Fibroblast of upper back skin (primary cell): ENCODE measurements around the gene ADGRD2.
A peak's percentile ranks its signal among the peaks of the same experiment; 100 is the strongest.
"Not testable (repeated sequence)": the region's sequence is repeated elsewhere in the genome, so short reads cannot be mapped to it uniquely, and the experiment has no call there.

ENCODE experiments used
- DNase-seq: peaks from one replicate; pipeline ENCODE4 v3.0.0-alpha.2; 2013

ADGRD2 gene

GRCh38 chr9:124450241-124450924 is at the start of gene ADGRD2:
Gene ADGRD2, plus strand, starts transcription at chr9:124450451. Its CDS starts 1,216 bp downstream, at chr9:124451667.
- peak; percentile 16 for DNase-seq

- no peak for DNase-seq
Observed at GRCh38 chr9:124403246-124403645, 47.0 kb upstream of the ADGRD2 start.

- DNase-seq = no peak
Observed at GRCh38 chr9:124409410-124409809, 40.8 kb upstream of the ADGRD2 start.

DNA sequence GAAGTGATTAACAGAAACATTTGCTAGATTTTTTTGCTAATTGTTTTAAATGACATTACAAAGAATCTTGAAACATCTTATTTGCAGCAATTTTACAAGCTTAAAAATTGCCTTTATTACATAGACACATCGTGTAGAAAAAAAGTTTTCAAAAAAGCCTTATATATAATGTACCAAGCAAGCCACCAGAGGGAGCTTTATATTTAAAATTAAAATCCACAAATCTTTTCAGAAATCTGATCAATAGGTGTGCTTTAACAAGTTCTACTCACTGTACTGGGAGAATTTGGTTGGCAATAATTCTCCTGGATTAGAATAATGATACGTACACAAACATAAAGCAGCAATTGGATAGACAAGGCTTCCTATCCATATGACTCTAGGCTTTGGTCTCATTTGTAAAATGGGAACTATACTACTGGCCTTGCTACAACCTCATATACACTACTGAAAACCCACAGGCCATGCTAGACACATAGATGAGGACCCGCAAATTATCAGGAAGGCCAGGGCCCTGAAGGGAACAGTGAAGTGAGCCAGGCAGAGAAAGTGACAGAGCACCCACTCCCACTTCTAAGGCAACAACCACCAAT is 39.8 kb upstream of the ADGRD2 start:
- DNase-seq = no peak

- peak; percentile 52 for DNase-seq
Observed at GRCh38 chr9:124411514-124412227, 38.6 kb upstream of the ADGRD2 start.

DNA sequence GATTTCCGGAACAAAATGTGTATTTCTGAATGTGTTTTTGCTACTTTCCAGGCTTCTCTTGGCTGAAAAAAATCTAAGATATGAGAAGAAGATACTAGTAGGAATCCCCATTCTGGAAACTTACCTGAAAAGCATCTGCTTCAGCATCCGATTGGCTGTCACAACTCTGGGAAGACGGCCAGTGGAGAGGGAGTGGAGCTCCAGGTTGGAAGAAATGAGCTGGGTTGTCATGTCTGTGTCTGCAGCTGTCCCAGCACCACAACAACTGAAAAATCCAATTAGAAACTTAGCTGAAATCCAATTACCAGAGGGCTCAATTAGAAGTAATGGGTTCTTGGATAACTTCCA is 38.0 kb upstream of the ADGRD2 start:
- DNase-seq = no peak

- no peak for DNase-seq
Observed at GRCh38 chr9:124414612-124415011, 35.6 kb upstream of the ADGRD2 start.

DNA sequence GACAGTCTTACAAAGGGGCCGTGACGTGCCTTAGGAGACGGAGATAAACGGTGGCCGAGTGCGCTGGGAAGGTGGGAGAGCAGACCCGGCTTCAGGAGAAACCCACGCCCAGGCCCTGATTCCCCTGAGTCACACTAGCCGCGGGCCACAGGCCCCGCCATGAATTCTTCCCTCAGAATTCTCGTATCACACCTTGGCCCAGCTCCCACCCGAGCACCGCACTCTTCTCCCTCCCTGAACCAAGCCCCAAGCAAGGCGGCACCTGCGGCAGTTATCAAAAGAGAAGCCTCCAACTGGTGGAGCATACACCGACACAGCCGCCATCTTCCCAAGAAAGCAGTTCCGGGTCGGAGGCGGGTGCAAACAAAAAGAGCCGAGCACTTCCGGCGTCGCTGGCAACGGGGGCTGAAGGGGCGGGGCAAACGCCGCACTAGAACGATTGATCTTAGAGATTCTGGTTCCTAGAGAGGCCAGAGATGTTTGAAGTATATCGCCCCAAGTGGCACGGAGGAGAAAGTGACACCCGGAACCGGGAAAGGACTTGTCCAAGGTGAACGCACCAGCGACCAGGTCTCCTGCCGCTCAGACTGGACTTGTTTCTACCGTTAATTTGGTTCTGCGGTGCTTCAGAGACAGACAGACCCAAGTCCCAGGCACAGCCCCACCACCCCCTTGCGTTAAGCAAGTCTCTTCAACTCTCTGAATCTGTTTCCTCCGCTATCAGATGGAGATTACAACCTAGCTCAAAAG is 35.0 kb upstream of the ADGRD2 start, which contains the start of gene PSMB7:
Gene PSMB7 (minus strand): TSS at position 341 of the 750 bp plus-strand sequence. CDS start 17 bp downstream, at position 324.
- DNase-seq = peak; percentile 94

DNA sequence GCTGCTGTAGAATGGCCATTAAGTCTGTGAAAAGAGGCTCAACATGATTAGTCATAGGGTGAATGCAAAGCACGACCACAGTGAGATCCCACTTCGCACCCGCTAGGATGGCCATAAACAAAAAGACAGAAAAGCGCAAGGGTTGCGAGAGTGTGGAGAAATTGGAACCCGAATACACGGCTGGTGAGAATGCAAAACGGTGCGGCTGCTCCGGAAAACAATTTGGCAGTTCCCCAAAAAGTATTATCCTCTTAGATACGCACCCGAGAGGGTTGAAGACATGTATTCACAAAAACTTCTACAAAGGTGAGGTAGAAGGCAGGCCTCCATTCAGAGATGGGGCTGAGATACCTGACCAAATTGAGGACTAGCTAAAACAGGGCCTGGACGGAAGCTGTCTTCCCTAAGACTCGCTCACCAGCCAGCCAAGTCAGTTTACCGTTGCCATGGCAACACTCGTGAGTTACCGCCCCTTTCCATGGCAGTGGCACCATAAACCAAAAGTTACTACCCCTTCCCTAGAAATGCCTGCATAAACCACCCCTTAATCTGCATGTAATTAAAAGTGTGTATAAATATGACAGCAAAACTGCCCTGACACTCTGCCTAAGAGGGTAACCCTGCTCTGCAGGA is 34.3 kb upstream of the ADGRD2 start:
- no peak for DNase-seq

GRCh38 chr9:124419832-124420489 is 30.3 kb upstream of the ADGRD2 start:
- no peak for DNase-seq

- no peak for DNase-seq
Observed at GRCh38 chr9:124420991-124421543, 29.2 kb upstream of the ADGRD2 start.

DNA sequence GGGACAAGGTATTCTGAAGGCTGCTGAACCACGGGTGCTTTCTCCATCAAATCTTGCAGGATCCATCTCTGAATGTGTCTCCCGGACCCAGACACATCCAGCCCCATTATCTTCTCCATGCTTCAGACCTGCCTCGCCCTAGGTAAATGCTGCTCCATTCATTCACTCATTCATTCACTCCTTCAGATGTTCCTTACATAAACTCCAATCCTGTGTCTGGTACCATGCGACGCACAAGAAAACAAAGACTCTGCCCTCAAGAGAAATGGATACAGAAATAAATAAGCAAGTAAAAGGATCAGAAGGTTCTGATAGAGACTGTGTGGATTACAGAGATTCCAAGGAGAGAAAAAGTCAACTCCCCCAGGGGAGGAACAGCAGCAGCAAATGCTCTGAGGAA is 27.1 kb upstream of the ADGRD2 start:
- no peak for DNase-seq

- DNase-seq = no peak
Observed at GRCh38 chr9:124423591-124423990, 26.7 kb upstream of the ADGRD2 start.

GRCh38 chr9:124425733-124426132 is 24.5 kb upstream of the ADGRD2 start:
- not testable (repeated sequence) for DNase-seq

DNA sequence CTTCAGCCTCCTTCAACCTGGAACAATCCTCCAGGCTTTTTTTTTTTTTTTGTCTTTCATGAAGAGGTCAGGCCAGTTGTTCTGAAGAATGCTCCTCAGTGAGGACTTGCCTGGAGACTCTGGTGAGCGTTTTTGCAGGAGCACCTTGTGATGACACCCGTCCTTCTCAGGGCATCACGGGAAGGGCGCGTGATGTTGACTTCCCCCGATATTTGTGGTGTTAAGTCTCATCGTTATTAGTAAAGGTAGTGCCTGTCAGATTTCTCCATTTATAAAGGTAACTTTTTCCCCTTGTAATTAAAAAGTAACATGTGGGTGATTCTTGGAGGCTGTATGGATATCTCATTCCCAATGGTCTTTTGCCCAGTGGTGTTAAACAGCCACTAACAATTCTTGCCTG is 23.9 kb upstream of the ADGRD2 start:
- no peak for DNase-seq

DNA sequence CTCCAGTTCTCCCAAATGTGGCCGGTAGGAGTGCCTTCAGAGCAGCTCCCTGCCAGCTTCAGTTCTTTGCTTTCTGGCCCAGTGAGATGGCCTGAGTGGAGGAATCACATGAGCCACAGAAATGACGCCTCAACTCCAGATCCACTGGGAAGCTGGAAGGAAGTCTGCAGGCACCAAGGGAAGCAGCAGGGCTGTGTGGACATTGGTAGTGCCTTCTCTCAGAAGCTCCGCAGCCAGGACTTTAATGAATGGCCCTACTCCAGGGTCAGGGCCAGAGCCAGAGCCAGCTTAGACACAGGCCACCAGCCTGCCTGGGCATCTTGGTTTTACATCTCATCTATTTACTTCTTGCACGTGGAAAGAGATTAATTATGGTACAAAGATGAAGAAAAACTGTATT is 23.0 kb upstream of the ADGRD2 start:
- DNase-seq = no peak

DNA sequence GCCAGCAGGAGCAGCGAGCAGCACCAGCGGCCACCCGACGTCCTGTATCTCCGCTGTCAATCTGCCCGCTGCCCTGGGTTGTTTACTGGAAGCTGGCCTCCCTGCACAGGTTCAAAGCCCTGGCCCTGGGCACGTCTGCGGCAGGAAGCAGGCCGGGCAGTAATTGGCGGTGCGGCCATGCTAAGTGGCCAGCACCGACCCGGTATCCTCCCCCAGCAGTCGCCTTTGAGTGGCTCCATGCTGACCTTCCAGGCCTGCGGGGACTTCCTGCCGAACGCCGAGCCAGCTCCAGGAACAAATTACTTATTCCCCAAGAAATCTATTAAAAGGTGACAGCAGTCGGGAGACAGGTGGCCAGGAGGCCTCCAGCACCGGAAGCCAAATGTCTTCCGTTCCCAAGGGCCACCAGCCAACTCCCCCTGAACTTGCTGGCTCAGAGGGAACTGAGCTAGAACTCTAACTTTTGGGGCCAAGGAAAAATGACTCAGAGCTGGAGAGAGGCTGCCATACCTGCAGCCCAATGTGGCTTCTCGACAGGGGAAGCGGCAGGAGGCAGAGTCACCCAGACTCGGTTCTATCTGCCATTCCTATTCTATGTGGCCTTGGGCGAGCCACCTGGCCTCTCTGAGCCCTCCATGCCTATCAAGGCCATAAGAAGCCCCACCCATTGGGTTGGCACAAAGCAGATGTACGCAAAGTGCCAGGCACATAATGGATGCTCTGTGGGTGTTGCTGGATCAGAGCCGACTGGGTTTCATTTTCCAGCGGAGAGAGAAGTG is 21.3 kb upstream of the ADGRD2 start:
- DNase-seq = no peak

- DNase-seq = no peak
Observed at GRCh38 chr9:124429530-124429867, 20.8 kb upstream of the ADGRD2 start.

- no peak for DNase-seq
Observed at GRCh38 chr9:124436320-124436719, 13.9 kb upstream of the ADGRD2 start.

GRCh38 chr9:124437086-124437485 is 13.2 kb upstream of the ADGRD2 start:
- no peak for DNase-seq

DNA sequence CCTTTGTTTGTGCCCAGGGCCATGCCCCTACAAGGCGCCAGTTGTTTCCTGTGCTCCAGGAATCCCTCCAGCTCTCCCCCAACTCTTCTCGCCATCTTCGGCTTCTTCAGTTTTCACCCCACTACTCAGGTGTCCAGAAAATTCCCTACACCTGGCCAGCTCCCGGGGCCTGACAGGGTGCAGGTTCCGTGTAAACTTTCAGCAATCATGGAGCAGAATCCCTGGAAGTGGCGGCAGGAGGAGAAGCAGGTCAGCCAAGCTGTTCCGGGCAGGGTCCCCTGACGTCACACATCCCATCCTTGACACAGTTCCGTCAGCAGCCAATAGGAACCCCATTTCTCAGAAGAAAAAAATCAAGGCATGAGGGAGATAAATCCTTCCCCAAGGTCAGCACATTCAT is 12.2 kb upstream of the ADGRD2 start:
- DNase-seq = no peak
